GM23338 (cell line): ENCODE data around the gene SELENOM. TPM values are rescaled to one million over a fixed set of nuclear protein-coding genes. Genes with fewer than 3 reads are reported as not detected.

Source experiments
- ATAC-seq: fragments of 200-7000 bp; cut with Tn5 transposase; 3 replicates; pipeline ENCODE4 v1.9.1; 2020
- DNase-seq: peaks from one replicate; pipeline ENCODE4 v3.0.0-alpha.2; 2015; ENCODE audit warnings: low spot score
- H2AFZ ChIP-seq: fragments of 200-600 bp; sonication (generic); 2 replicates; pipeline ENCODE4 v1.8.0; 2016; ENCODE audit warnings: antibody characterized with exemption, mild to moderate bottlenecking, moderate library complexity
- H3F3A ChIP-seq: fragments of 200-600 bp; sonication (generic); replicated peaks from 2 replicates; pipeline ENCODE4 v1.8.0; 2017; ENCODE audit warnings: antibody characterized with exemption, mixed run types, low read depth
- H3K27ac ChIP-seq: fragments of 200-600 bp; sonication (generic); 2 replicates; pipeline ENCODE4 v1.6.1; 2016; ENCODE audit warnings: low read depth
- H3K27me3 ChIP-seq: fragments of 200-600 bp; sonication (generic); 2 replicates; pipeline ENCODE4 v1.8.0; 2016; ENCODE audit warnings: mild to moderate bottlenecking, mixed run types, moderate library complexity; ENCODE audit not compliant: insufficient read depth
- H3K36me3 ChIP-seq: fragments of 200-600 bp; sonication (generic); 2 replicates; pipeline ENCODE4 v1.8.0; 2016; ENCODE audit warnings: mild to moderate bottlenecking; ENCODE audit not compliant: insufficient read depth
- H3K4me1 ChIP-seq: fragments of 200-600 bp; sonication (generic); 2 replicates; pipeline ENCODE4 v1.8.0; 2016; ENCODE audit warnings: mild to moderate bottlenecking, moderate library complexity; ENCODE audit not compliant: insufficient read depth
- H3K4me2 ChIP-seq: fragments of 200-600 bp; sonication (generic); 2 replicates; pipeline ENCODE4 v1.7.1; 2017; ENCODE audit warnings: mixed run types
- H3K4me3 ChIP-seq: fragments of 200-600 bp; sonication (generic); 2 replicates; pipeline ENCODE4 v1.6.1; 2016; ENCODE audit warnings: mixed run types
- H3K79me2 ChIP-seq: fragments of 200-600 bp; sonication (generic); replicated peaks from 2 replicates; pipeline ENCODE4 v1.8.0; 2017; ENCODE audit warnings: mild to moderate bottlenecking; ENCODE audit not compliant: insufficient read depth
- H3K9me2 ChIP-seq: fragments of 200-600 bp; sonication (generic); 2 replicates; pipeline ENCODE4 v1.8.0; 2017; ENCODE audit not compliant: insufficient read depth
- H4K20me1 ChIP-seq: fragments of 200-600 bp; sonication (generic); replicated peaks from 2 replicates; pipeline ENCODE4 v1.8.0; 2017; ENCODE audit warnings: mild to moderate bottlenecking; ENCODE audit not compliant: insufficient read depth
- H3K27ac Mint-ChIP-seq: 2 replicates; pipeline ENCODE4 v1.8.0; 2020; ENCODE audit warnings: inconsistent platforms, mild to moderate bottlenecking, moderate library complexity, mixed read lengths
- H3K27me3 Mint-ChIP-seq: 3 replicates; pipeline ENCODE4 v1.8.0; 2022; ENCODE audit warnings: low read depth, mild to moderate bottlenecking, moderate library complexity, mixed read lengths, inconsistent platforms; ENCODE audit not compliant: insufficient read depth, poor library complexity
- H3K36me3 Mint-ChIP-seq: 3 replicates; pipeline ENCODE4 v1.8.0; 2021; ENCODE audit warnings: low read depth, mild to moderate bottlenecking, inconsistent platforms, moderate library complexity, mixed read lengths
- H3K4me1 Mint-ChIP-seq: 3 replicates; pipeline ENCODE4 v1.8.0; 2020; ENCODE audit warnings: mild to moderate bottlenecking, inconsistent platforms, mixed read lengths
- H3K4me3 Mint-ChIP-seq: 3 replicates; pipeline ENCODE4 v1.8.0; 2021; ENCODE audit warnings: moderate library complexity, mild to moderate bottlenecking, inconsistent platforms, mixed read lengths
- H3K9me3 Mint-ChIP-seq: 3 replicates; pipeline ENCODE4 v1.8.0; 2020; ENCODE audit warnings: moderate library complexity, mild to moderate bottlenecking, inconsistent platforms, mixed read lengths
- CREB1 ChIP-seq: fragments of 250-450 bp; sonication (Bioruptor Pico); IDR thresholded peaks from 2 replicates; pipeline ENCODE4 v1.5.0; 2020; ENCODE audit warnings: low read depth, mild to moderate bottlenecking, moderate library complexity
- ETS1 ChIP-seq: IDR thresholded peaks from 2 replicates; pipeline ENCODE4 v1.6.1; 2016; ENCODE audit warnings: antibody characterized with exemption
- EZH2 ChIP-seq: fragments of 200-600 bp; sonication (generic); IDR thresholded peaks from one replicate; pipeline ENCODE4 v1.8.0; 2017; ENCODE audit warnings: antibody characterized with exemption, mild to moderate bottlenecking, low read depth; ENCODE audit not compliant: unreplicated experiment
- EZH2phosphoT487 ChIP-seq: fragments of 200-600 bp; sonication (generic); IDR thresholded peaks from one replicate; pipeline ENCODE4 v1.8.1; 2018; ENCODE audit warnings: antibody characterized with exemption; ENCODE audit not compliant: unreplicated experiment
- JUNB ChIP-seq: IDR thresholded peaks from one replicate; pipeline ENCODE4 v1.6.1; 2016; ENCODE audit warnings: antibody characterized with exemption; ENCODE audit not compliant: unreplicated experiment
- NANOG ChIP-seq: IDR thresholded peaks from 2 replicates; pipeline ENCODE4 v1.6.1; 2016; ENCODE audit warnings: antibody characterized with exemption, borderline replicate concordance
- POLR2AphosphoS5 ChIP-seq: IDR thresholded peaks from 2 replicates; pipeline ENCODE4 v1.6.1; 2016; ENCODE audit warnings: antibody characterized with exemption, low read depth
- REST ChIP-seq: IDR thresholded peaks from one replicate; pipeline ENCODE4 v1.6.1; 2018; ENCODE audit warnings: antibody characterized with exemption; ENCODE audit not compliant: unreplicated experiment
- STAT1 ChIP-seq: IDR thresholded peaks from one replicate; pipeline ENCODE4 v1.6.1; 2016; ENCODE audit warnings: antibody characterized with exemption; ENCODE audit not compliant: unreplicated experiment
- ZNF114 ChIP-seq: fragments of 250-450 bp; sonication (Bioruptor Pico); IDR thresholded peaks from 2 replicates; pipeline ENCODE4 v1.5.0; 2020; ENCODE audit warnings: mild to moderate bottlenecking, moderate library complexity
- ZNF331 ChIP-seq: fragments of 250-450 bp; sonication (Bioruptor Pico); IDR thresholded peaks from 2 replicates; pipeline ENCODE4 v1.5.0; 2020; ENCODE audit warnings: low read depth, mild to moderate bottlenecking, moderate library complexity
- ZNF462 ChIP-seq: fragments of 250-450 bp; sonication (Bioruptor Pico); IDR thresholded peaks from 2 replicates; pipeline ENCODE4 v1.5.0; 2020; ENCODE audit warnings: mild to moderate bottlenecking, moderate library complexity
- polyA plus RNA-seq: library from polyadenylated mRNA; unstranded; fragments of >200 nt; fragmentation: Nextera tagmentation; extraction: Ambion mirVana; gene quantifications from 2 replicates; pipeline ENCODE4 v1.2.1, GENCODE V29; 2016
- total RNA-seq: library from RNA; depleted of rRNA; stranded (reverse); fragments of >200 nt; shearing (Covaris generic); gene quantifications from 2 replicates; pipeline ENCODE4 v1.2.3, GENCODE V29; 2014

Gene SELENOM
- total and polyA plus RNA-seq, 2 experiments from 2014 or later, result 44.9 to 50.8 TPM

- TF ChIP-seq JUNB (no peak), CREB1 (CRISPR knock-in tag) (no peak), ZNF114 (CRISPR knock-in tag) (no peak), POLR2AphosphoS5 (no peak), ZNF331 (CRISPR knock-in tag) (no peak), STAT1 (no peak), REST (no peak), ETS1 (no peak)
These were observed 47.6 kb upstream of the SELENOM start (continued) for GRCh38 chr22:31154975-31155374.

- H4K20me1 ChIP-seq, result no peaks in the 10 kb centered on the region
- no peak overlapping the region for H3K4me2 ChIP-seq
- DNase-seq (no peak), ATAC-seq (no peak)
- no peaks in the 10 kb centered on the region for H3K4me1 Mint-ChIP-seq
- H3K4me3 Mint-ChIP-seq, result no peak overlapping the region
- no peak overlapping the region for H3K27ac ChIP-seq
- no peaks in the 10 kb centered on the region for H3K9me2 ChIP-seq
- H3K27ac Mint-ChIP-seq, result no peak overlapping the region
- H2AFZ ChIP-seq, result no peak overlapping the region
- no peaks in the 10 kb centered on the region for H3K79me2 ChIP-seq
- peaks cover 3% of the 10 kb centered on the region; the same call in 1 of the 3 replicates for H3K9me3 Mint-ChIP-seq
- no peak overlapping the region for H3K4me3 ChIP-seq
- no peaks in the 10 kb centered on the region for H3K36me3 Mint-ChIP-seq
- H3K36me3 ChIP-seq, result no peaks in the 10 kb centered on the region
- no peaks in the 10 kb centered on the region for H3F3A ChIP-seq
- peaks cover 16% of the 10 kb centered on the region for H3K27me3 ChIP-seq
- H3K4me1 ChIP-seq, result no peaks in the 10 kb centered on the region
- H3K27me3 Mint-ChIP-seq, result peaks cover 3% of the 10 kb centered on the region
- TF ChIP-seq ZNF462 (no peak), EZH2 (no peak), ETS1 (no peak), ZNF331 (CRISPR knock-in tag) (no peak), EZH2phosphoT487 (no peak), NANOG (no peak), JUNB (no peak), CREB1 (CRISPR knock-in tag) (no peak), ZNF114 (CRISPR knock-in tag) (no peak), POLR2AphosphoS5 (no peak)
These were observed 46.0 kb upstream of the SELENOM start for GRCh38 chr22:31153357-31153756.
